Ishikawa (cell line): ENCODE data around the gene SUGT1.

Experiments
- CEBPB ChIP-seq: IDR thresholded peaks from 2 replicates; pipeline ENCODE4 v1.6.1; 2012
- EGR1 ChIP-seq: IDR thresholded peaks from 2 replicates; pipeline ENCODE4 v1.6.1; 2012
- EP300 ChIP-seq: IDR thresholded peaks from 2 replicates; pipeline ENCODE4 v1.6.1; 2012; ENCODE audit warnings: borderline replicate concordance
- FOXM1 ChIP-seq: IDR thresholded peaks from 2 replicates; pipeline ENCODE4 v1.6.1; 2012; ENCODE audit warnings: low read depth, borderline replicate concordance
- MAX ChIP-seq: IDR thresholded peaks from 2 replicates; pipeline ENCODE4 v1.6.1; 2012
- NFIC ChIP-seq: IDR thresholded peaks from 2 replicates; pipeline ENCODE4 v1.6.1; 2012
- RAD21 ChIP-seq: IDR thresholded peaks from 2 replicates; pipeline ENCODE4 v1.6.1; 2012; ENCODE audit warnings: low read depth
- REST ChIP-seq: IDR thresholded peaks from 2 replicates; pipeline ENCODE4 v1.6.1; 2012; ENCODE audit warnings: low read depth, mild to moderate bottlenecking
- TAF1 ChIP-seq: IDR thresholded peaks from 2 replicates; pipeline ENCODE4 v1.6.1; 2012; ENCODE audit warnings: low read depth, mild to moderate bottlenecking
- TEAD4 ChIP-seq: IDR thresholded peaks from 2 replicates; pipeline ENCODE4 v1.6.1; 2012
- YY1 ChIP-seq: IDR thresholded peaks from 2 replicates; pipeline ENCODE4 v1.6.1; 2012; ENCODE audit warnings: low read depth

DNA sequence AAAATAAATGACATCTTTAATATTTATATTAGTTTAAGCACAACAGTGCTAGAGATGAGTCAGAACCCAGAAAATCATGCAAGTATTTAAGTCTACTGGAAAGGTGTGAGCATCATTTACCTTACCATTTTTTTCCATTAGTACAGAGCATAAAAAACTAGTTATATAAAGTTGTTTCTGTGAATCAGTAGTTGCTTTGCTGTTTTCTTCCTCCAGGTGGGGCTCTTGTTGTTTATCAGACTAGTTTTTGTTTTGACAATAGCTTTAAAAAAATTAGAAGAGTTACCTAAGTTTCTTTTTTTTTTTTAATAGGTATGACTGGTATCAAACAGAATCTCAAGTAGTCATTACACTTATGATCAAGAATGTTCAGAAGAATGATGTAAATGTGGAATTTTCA is 12.7 kb downstream of the SUGT1 start:
- TF ChIP-seq CEBPB (no peak), RAD21 (no peak; the same call in 1 of the 2 replicates), MAX (no peak), EGR1 (no peak), REST (no peak), FOXM1 (no peak), NFIC (no peak), EP300 (no peak), TEAD4 (no peak), YY1 (no peak), TAF1 (no peak)
